GM19099 (cell line): Measurements from ENCODE around the gene ST3GAL5.

Source experiments
- POLR2A ChIP-seq: IDR thresholded peaks from 3 replicates; pipeline ENCODE4 v1.6.1; 2011; ENCODE audit warnings: low read depth; ENCODE audit not compliant: insufficient read length; ENCODE audit errors: extremely low read depth

The ST3GAL5 gene

DNA sequence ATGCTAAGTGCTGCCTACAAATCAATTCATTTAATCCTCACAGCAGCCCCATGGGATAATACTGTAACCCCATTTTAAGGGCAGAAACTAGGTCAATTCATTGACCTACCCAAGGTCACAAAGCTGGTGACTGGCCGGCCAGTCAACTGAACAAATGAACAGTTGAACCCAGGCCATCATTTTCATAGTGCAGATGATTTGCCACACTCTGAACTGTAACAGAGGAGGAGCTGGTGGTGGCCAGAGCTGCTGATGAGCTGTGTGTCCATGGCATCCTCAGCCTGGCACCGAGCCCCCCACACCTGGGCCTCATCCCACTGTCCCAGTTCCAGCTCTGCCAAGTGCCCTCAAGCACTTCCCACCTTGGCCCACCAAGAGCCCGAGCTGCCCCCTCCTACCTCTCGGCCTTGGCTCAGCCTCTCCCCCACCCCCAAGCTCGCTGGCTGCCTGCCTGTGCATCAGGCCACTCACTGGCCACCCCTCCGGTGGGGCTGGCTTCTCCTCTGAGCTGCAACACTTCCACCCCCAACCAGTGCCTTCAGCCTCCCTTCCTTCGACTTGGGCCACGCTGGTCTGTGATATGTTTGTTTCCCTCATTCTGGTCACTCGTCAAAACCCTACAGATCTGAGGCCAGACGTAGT lies 76.6 kb downstream of the ST3GAL5 start:
- no peak for TF ChIP-seq POLR2A

DNA sequence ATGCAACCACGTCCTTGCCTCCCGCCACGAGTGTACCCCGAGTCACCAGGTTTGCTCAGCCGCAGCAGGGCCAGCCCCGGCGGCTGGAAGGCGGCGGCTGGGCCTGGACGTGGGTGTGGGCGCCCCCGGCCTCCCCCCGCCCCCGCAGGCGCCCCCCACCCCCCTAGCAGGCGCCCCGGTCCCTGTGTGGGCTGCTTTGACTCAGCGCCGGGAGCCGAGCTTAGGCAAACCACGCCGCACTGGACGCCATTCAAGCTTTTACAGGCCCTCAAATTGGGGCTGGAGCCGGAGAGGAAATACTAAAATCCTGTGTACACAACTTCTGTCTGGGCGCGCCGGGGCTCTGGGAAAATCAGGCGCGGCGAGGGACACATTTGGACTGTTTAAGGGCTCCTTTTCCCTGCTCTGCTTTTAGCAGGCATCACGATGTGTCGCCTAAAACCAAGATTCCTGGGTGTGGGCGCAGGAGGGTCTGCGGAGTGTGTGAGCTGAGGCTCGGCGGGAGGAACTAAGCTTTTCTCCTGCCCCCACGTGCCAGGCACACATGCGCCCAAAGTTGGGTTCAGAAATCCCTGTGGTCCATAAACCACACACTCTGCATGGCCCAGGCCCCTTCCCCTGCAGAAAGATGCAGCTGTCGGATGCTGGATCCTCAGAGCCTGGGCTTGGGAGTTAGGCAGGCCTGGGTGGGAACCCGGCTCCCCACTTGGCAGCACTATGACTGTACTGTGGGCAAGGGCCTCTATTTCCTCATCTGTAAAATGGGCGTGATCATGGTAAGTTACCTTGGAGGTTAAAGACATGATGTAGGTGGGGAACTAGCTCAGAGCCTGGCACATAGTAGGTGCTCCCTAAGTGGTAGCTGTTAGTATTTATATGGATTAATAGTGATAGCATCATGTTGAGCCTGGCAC lies 77.4 kb downstream of the ST3GAL5 start:
- no peak for TF ChIP-seq POLR2A

DNA sequence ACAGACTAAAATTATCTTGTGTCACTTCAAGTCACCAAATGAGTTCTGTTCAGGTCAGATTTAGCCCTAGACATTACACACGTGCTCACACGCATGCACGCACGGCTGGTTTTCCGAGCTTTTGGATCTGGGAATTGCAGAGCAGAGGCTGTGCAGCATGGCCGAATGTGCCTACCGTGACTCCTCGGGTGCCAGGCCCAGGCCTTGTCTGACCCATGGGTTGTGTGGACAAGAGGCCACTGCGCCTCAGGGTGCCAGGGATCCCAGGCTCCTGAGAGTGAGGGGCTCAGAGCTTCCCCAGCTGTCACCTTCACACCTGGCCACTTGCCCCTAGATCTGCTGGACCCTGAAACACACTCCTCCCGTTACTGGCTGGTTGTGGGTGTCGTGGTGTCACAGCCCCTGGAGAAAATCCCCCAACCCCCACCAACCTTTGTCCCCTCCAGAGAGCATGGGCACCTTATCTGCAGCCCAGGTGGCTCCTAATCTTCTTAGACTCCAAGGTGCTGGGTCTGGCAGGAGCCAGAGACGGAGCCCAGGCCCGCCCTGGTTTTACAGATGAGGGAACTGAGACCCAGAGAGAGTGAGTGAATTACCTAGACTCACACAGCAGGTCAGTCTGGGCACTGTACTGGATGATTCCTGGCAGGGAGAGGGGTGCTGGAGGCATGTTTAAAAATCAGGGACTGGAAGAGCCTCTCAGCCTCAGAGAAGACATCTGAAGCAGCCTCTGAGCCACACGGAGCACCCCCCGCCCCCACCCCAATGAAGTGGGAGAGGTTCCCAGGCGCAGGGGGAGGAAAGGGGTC lies 78.2 kb downstream of the ST3GAL5 start:
- TF ChIP-seq POLR2A = no peak

DNA sequence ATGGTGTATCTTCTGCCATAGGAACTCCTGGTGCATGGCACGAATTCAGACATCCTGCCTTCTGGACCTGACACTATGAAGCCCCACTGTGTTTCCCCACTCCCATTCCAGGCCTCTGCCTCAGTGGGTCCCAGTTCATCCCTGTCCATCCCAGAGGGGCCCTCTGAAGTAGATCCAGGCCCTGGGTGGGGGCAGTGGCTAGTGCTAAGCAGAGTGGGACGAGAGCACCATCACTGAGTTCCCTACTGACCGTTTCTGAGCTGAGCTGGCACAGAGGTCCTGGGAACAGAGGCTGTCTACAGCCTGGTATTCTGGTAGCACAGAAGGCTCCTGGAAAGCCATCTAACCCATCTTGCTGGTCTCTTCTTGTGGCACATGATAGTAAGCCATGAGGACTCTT lies 81.0 kb downstream of the ST3GAL5 start:
- no peak for TF ChIP-seq POLR2A

DNA sequence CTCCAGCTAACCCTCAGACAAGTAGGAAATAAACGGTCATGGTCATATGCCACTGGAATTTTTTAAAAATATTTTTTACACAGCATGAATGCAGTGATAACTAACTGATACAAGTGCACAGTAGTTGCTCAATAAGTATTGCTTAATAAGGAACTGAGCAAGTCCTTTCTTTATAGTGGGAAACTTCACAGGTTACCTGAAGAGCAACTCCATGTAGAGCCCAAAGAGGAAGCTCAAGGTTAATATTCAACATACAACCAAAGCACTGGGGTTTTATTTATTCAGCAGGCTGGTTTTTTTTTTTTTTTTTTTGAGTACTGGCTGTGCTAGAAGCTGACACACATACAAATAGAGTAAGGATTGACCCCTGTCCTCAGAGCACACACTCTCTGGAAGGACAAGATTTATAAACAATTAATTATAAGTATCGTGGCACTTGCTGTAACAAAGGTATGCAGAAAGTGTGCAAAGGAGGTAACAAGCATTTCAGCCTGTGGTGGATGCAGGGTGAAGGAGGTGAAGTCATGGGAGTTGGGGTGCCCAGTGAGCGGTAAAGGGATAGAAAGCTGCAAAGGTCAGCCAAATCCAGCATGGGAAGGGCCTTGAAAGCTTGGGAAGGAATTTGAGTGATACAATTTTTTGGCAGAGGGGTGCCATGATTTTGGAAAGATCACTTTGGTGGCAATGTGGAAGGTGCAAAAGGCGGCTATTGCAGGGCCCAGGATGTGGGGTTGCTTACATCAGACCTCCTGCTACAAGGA lies 82.3 kb downstream of the ST3GAL5 start:
- TF ChIP-seq POLR2A = no peak

DNA sequence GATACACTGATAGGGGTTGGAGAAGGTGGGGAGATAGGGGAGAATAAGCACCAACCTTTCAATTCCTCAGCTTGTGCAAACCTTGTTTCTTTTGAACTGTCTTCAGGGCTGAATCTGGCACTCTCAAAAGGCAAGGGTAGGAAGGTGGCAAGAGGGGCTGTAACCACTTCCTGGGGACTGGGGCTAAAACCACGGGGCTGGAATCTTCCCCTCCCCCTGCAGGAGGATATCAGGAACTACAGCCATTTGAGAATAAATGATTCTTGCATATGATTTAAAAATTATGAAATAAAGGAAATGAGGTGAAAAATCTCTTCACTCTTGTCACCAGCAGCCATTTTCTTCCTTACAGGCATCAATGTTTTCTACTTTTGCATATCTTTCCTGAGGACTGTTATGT lies 84.2 kb downstream of the ST3GAL5 start:
- no peak for TF ChIP-seq POLR2A

DNA sequence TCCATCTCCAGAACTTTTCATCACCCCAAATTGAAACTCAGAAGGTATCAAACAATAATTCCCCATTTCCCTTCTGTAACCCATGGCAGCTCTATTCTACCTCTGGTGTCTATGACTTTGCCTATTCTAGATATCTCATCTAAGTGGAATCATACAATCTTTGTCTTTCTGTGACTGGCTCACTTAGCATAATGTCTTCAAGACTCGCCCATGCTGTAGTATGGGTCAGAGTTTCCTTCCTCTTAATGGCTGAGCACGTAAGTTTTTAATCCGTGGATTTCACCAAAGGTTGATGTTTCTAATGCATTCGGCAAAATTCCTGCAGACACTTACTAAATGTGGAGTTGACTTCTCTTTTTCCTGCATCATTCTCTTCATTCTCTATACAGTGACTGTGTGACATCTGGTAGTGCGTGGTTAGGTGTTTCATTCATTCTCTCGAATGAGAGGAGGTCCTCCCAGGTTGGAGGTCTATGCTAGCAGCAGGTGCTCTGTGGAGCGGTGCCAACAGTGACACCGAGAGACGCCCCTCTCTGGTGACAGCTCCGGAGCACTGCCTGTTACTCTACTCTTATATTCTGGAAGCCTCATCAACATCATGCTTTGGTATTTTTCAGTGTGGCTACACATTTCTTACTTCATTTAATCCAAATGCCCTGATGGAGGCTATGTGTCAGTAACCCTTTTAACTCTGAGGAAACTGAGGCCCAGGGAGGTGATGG lies 84.9 kb downstream of the ST3GAL5 start:
- no peak for TF ChIP-seq POLR2A

DNA sequence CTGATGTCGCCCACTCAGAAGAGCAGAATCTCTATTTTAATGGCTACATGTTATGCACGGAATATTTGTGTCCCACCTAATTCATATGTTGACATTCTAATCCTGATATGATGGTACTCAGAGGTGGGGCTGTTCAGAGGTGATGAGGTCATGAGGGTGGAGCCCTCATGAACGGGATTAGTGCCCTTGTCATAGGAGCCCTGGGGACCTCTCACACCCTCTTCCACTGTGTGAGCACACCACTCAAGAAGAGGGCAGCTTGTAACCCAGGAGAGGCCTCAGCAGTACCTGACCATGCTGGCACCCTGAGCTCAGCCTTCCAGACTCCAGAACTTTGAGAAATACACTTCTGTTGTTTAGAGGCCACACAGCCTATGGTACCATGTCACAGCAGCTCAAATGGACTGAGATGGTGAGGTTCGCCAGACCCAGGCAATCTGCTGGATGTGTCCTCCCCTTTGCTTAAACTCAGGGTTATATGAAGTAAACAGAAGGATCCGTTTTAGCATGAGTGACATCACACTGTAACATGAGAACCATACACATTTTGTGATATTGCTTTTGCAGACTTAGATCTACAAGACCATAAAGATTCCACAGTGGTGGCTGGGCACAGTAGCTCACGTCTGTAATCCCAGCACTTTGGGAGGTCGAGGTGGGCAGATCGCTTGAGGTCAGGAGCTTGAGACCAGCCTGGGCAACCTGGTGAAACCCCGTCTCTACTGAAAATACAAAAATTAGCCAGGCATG lies 86.3 kb downstream of the ST3GAL5 start:
- TF ChIP-seq POLR2A = no peak

DNA sequence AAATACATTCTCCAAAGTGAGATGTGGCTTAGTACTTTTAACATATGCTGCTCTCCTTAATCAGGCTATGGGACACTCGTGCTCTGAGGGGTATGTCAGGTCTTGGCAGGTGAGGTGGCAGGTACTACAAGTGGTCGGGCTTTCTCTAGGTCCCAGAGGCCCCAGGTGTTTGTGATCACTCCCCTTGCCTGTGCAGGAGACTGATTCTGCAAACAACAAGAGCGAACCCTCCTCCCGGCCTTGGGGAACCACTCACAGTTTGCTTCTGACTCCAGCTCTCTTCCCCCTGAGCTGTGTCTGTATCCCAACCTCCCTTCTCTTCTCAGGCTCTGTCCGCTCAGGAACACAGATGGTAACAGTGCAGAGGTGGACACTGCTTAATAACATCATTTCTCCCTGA lies 86.9 kb downstream of the ST3GAL5 start:
- no peak for TF ChIP-seq POLR2A

DNA sequence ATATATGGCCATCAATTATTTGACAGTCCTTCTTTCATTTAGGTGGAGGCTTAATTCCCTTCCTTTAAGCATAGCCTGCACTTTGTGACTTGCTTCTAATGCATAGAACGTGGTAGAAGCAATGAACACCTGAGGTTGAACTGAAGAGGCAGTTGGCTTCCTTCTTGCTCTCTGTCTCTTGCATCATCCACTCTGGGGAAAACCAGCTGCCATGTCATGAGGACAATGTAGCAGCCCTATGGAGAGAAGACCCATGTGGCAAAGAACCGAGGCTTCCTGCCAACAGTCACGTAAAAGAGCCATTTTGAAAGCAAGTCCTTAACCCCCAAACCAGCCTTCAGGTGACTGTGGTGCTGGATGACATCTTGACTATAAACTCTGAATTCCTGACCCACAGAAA lies 88.2 kb downstream of the ST3GAL5 start:
- no peak for TF ChIP-seq POLR2A

DNA sequence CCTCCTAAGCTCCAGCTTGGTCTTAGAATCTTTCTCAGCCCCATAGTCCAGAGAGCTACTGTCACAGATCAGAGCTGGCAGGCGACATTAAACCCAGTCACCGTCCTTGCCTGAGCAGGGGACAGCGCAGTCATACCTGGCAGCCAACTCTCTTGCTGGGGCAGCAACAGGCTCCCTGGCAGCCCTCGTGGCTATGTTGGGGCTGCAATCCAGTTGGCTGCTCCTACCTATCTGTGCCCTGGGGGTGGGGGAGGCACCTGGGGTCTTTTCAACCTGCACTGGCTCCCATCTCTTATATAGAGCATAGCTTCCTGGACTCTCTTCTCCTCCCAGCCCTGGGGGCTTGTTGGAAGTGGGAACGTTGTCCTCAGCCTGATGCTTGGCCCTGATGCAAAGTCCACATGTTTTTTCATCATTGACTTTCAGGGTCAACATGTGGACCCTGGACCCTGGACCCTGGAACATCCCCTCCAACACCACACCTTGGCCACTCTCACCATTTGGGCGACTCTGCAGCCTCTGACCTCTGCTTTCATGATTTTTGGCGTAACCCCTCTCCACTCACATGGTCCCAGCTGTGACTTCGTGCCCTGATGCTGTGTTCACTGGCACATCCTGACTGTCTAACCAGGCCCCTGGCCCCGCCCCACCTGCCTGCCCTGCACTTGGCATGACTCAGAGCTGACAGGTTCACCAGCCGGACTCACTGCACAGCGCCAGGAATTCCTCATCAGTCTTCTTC lies 89.4 kb downstream of the ST3GAL5 start:
- TF ChIP-seq POLR2A = no peak

DNA sequence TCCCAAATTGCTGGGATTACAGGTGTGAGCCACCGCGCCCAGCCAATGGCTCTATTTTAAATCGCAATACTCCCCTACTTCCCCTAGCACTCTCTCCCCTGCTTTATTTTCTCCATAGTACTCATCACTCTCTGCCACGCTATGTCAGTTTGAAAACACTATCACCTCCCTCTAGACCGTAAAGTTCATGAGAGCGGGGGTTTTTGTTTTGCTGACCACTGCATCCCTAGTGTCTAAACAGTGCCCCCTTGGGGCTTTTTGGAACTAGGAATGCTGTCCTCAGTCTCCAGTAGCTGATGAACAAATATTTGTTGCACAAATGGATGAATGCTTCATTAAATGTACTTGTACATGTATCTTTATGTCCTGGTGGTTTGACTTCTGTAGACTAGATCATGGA lies 90.9 kb downstream of the ST3GAL5 start:
- no peak for TF ChIP-seq POLR2A

DNA sequence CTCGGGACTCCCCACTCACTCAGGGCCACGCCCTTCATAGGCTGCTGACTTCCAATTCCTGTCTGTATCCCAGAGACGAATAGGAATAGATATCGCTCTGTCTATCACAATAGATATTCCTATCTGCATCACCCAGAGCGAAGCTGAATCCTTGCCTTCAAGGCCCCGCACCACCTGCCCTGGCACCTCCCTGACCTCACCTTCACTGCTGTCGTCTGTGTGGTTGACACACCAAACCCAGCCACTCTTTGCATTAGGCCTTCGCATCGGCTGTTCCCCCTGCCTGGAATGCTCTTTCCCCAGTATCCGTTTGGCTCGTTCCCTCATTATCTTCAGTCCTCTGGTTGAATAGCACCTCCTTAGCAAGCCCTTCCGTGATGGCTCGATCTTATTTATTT lies 91.5 kb downstream of the ST3GAL5 start:
- TF ChIP-seq POLR2A = no peak
